NCI-H82 treated with DMSO at 0.1 percent for 48 hours (cell line): ENCODE measurements around the gene EMID1.

Source experiments
- DNase-seq: peaks from one replicate; lab custom pipeline; 2025; ENCODE audit not compliant: unreplicated experiment; lab: John Stamatoyannopoulos, UW

EMID1 gene

GRCh38 chr22:29205594-29206371 lies at the start of gene EMID1:
Gene EMID1 (plus strand): TSS chr22:29205896. CDS start chr22:29206039, 143 bp downstream.
- no peak for DNase-seq

- no peak for DNase-seq
Observed at GRCh38 chr22:29155966-29156365, 49.7 kb upstream of the EMID1 start.

GRCh38 chr22:29156507-29156906 lies 49.2 kb upstream of the EMID1 start:
- no peak for DNase-seq

- DNase-seq = no peak
Observed at GRCh38 chr22:29157759-29158535, 47.7 kb upstream of the EMID1 start.

- DNase-seq = no peak
Observed at GRCh38 chr22:29158546-29158945, 47.1 kb upstream of the EMID1 start.

- no peak for DNase-seq
Observed at GRCh38 chr22:29163808-29164207, 41.9 kb upstream of the EMID1 start.

GRCh38 chr22:29165321-29166060 lies 40.2 kb upstream of the EMID1 start:
- DNase-seq = no peak

GRCh38 chr22:29166180-29166579 lies 39.5 kb upstream of the EMID1 start:
- no peak for DNase-seq

- no peak for DNase-seq
Observed at GRCh38 chr22:29167032-29167911, 38.4 kb upstream of the EMID1 start.

- DNase-seq = no peak
Observed at GRCh38 chr22:29171721-29172120, 34.0 kb upstream of the EMID1 start.

- no peak for DNase-seq
Observed at GRCh38 chr22:29172216-29172615, 33.5 kb upstream of the EMID1 start.

- DNase-seq = no peak
Observed at GRCh38 chr22:29175312-29175835, 30.3 kb upstream of the EMID1 start.

- DNase-seq = no peak
Observed at GRCh38 chr22:29183971-29184848, 21.5 kb upstream of the EMID1 start.

- DNase-seq = no peak
Observed at GRCh38 chr22:29184849-29185490, 20.7 kb upstream of the EMID1 start.

GRCh38 chr22:29186302-29186701 lies 19.4 kb upstream of the EMID1 start:
- DNase-seq = no peak

GRCh38 chr22:29187831-29188230 lies 17.9 kb upstream of the EMID1 start:
- DNase-seq = no peak

GRCh38 chr22:29190051-29190450 lies 15.6 kb upstream of the EMID1 start:
- no peak for DNase-seq

- no peak for DNase-seq
Observed at GRCh38 chr22:29190918-29191317, 14.8 kb upstream of the EMID1 start.

- DNase-seq = no peak
Observed at GRCh38 chr22:29193021-29193420, 12.7 kb upstream of the EMID1 start.
